OCI-LY3 (cell line): ENCODE measurements around the gene NEK11.

Experiments
- H2AFZ ChIP-seq: fragments of 200-600, 300-600 bp; shearing (Covaris generic); 2 replicates; pipeline ENCODE4 v1.6.0; 2014; ENCODE audit warnings: antibody characterized with exemption, low read depth, low read length
- H3K27ac ChIP-seq: fragments of 200-600, 300-600 bp; sonication (generic); 2 replicates; pipeline ENCODE4 v1.5.1; 2014; ENCODE audit warnings: mild to moderate bottlenecking, low read length, moderate library complexity, mixed read lengths
- H3K27me3 ChIP-seq: fragments of 200-600, 300-600 bp; sonication (generic); 2 replicates; pipeline ENCODE4 v1.6.1; 2014; ENCODE audit warnings: low read depth, low read length, mixed read lengths
- H3K36me3 ChIP-seq: fragments of 200-600, 300-600 bp; sonication (generic); replicated peaks from 2 replicates; pipeline ENCODE3; 2014; ENCODE audit warnings: low read depth, low read length, mixed read lengths
- H3K4me1 ChIP-seq: fragments of 300-600, 200-600 bp; sonication (generic); 2 replicates; pipeline ENCODE4 v1.6.1; 2014; ENCODE audit warnings: low read length, mixed read lengths
- H3K4me2 ChIP-seq: fragments of 200-600, 300-600 bp; sonication (generic); 2 replicates; pipeline ENCODE4 v1.6.1; 2014; ENCODE audit warnings: low read length, mixed read lengths
- H3K4me3 ChIP-seq: fragments of 300-600, 200-600 bp; sonication (generic); 2 replicates; pipeline ENCODE4 v1.5.1; 2014; ENCODE audit warnings: antibody characterized with exemption, mild to moderate bottlenecking, low read length, moderate library complexity
- H3K79me2 ChIP-seq: fragments of 300-600, 200-600 bp; shearing (Covaris generic); 2 replicates; pipeline ENCODE4 v1.6.1; 2014; ENCODE audit warnings: mild to moderate bottlenecking, low read length, mixed read lengths
- H3K9ac ChIP-seq: fragments of 300-600, 200-600 bp; shearing (Covaris generic); 2 replicates; pipeline ENCODE4 v1.6.0; 2014; ENCODE audit warnings: mild to moderate bottlenecking, low read length, moderate library complexity
- H3K9me3 ChIP-seq: fragments of 200-600, 300-600 bp; shearing (Covaris generic); 2 replicates; pipeline ENCODE4 v1.6.1; 2014; ENCODE audit warnings: low read length, mixed read lengths; ENCODE audit not compliant: insufficient read depth
- H4K20me1 ChIP-seq: fragments of 200-600, 300-600 bp; sonication (generic); 2 replicates; pipeline ENCODE4 v1.6.1; 2016; ENCODE audit warnings: low read length, mixed read lengths; ENCODE audit not compliant: insufficient read depth
- CTCF ChIP-seq: fragments of 200-600, 300-600 bp; sonication (generic); IDR thresholded peaks from 2 replicates; pipeline ENCODE4 v1.5.1; 2014; ENCODE audit warnings: antibody characterized with exemption, low read length, low read depth
- EZH2phosphoT487 ChIP-seq: fragments of 200-600 bp; shearing (Covaris generic); IDR thresholded peaks from 2 replicates; pipeline ENCODE4 v1.6.1; 2018; ENCODE audit warnings: antibody characterized with exemption, mixed run types, low read depth

Gene NEK11

GRCh38 chr3:131082871-131083863, 56.5 kb downstream of the NEK11 start:
- Histone ChIP-seq H3K4me2 (no peak overlapping the region), H3K9ac (no peak overlapping the region), H3K9me3 (no peaks in the 10 kb centered on the region), H3K36me3 (no peaks in the 10 kb centered on the region), H3K27ac (no peak overlapping the region), H3K79me2 (no peaks in the 10 kb centered on the region), H3K27me3 (no peaks in the 10 kb centered on the region), H3K4me1 (no peaks in the 10 kb centered on the region), H3K4me3 (no peak overlapping the region), H2AFZ (no peak overlapping the region), H4K20me1 (no peaks in the 10 kb centered on the region)
- TF ChIP-seq EZH2phosphoT487 (no peak), CTCF (no peak)

- no peaks in the 10 kb centered on the region for H3K79me2 ChIP-seq
- no peaks in the 10 kb centered on the region for H4K20me1 ChIP-seq
- no peaks in the 10 kb centered on the region for H3K4me1 ChIP-seq
- no peaks in the 10 kb centered on the region for H3K27me3 ChIP-seq
- no peak overlapping the region for H2AFZ ChIP-seq
- H3K4me3 ChIP-seq = no peak overlapping the region
- H3K9me3 ChIP-seq = no peaks in the 10 kb centered on the region
- no peak overlapping the region for H3K9ac ChIP-seq
- no peak overlapping the region for H3K27ac ChIP-seq
- H3K4me2 ChIP-seq = no peak overlapping the region
- H3K36me3 ChIP-seq = no peaks in the 10 kb centered on the region
- TF ChIP-seq CTCF (no peak), EZH2phosphoT487 (no peak)
These were observed 65.1 kb downstream of the NEK11 start for GRCh38 chr3:131091768-131092167.

GRCh38 chr3:131107637-131108433, 81.2 kb downstream of the NEK11 start:
- Histone ChIP-seq H3K27ac (no peak overlapping the region), H3K36me3 (no peaks in the 10 kb centered on the region), H3K4me2 (no peak overlapping the region), H3K9ac (no peak overlapping the region), H3K9me3 (peaks cover 6% of the 10 kb centered on the region; the same call in 1 of the 2 replicates), H4K20me1 (no peaks in the 10 kb centered on the region), H3K27me3 (no peaks in the 10 kb centered on the region), H3K4me1 (peaks cover 6% of the 10 kb centered on the region), H3K4me3 (no peak overlapping the region), H2AFZ (no peak overlapping the region), H3K79me2 (no peaks in the 10 kb centered on the region)
- TF ChIP-seq CTCF = no peak
- TF ChIP-seq EZH2phosphoT487 = no peak

- Histone ChIP-seq H3K4me3 (no peak overlapping the region), H3K27me3 (no peaks in the 10 kb centered on the region), H2AFZ (peak overlapping the region; percentile 75), H3K27ac (no peak overlapping the region), H3K36me3 (no peaks in the 10 kb centered on the region), H4K20me1 (no peaks in the 10 kb centered on the region), H3K4me1 (peaks cover 6% of the 10 kb centered on the region), H3K4me2 (no peak overlapping the region), H3K79me2 (no peaks in the 10 kb centered on the region), H3K9me3 (peaks cover 2% of the 10 kb centered on the region; the same call in 1 of the 2 replicates), H3K9ac (no peak overlapping the region)
- TF ChIP-seq CTCF = no peak
These were observed 82.5 kb downstream of the NEK11 start for GRCh38 chr3:131109156-131109555.
